ENCODE measurements around the gene FADS2.
A peak's percentile ranks its signal among the peaks of the same experiment; 100 is the strongest.

Gene FADS2

GRCh38 chr11:61827571-61828378 lies at the start of gene FADS2:
TSS of gene FADS2 (plus strand) at chr11:61828300. CDS start at chr11:61828391, 91 bp downstream.
- DNase-seq = peak; percentile 85

DNA sequence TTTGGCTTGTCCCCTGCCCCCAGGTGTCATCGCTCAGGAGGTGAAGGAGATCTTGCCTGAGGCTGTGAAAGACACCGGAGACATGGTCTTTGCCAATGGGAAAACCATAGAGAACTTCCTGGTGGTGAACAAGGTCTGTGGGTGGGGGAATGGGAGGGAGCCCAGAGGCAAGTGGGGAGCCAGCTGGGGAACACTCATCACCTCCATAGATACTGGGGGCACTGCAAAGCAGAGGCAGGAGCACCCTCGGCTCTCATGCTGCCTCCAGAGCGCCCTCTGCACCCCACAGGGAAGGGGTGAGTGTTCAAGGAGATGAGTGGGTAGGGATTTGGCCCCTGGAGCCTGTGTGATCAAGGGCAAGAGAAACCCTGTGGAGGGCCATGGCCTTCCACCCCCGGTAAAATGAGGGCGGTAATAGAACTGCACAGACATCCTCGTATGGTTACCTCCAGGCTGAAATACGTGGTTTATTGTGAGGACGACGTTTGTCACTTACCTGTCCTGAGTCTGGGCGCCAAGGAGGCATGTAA lies 49.7 kb upstream of the FADS2 start:
- no peak for DNase-seq

GRCh38 chr11:61778920-61779650 lies 49.0 kb upstream of the FADS2 start:
- DNase-seq = no peak

GRCh38 chr11:61779666-61780525 lies 48.2 kb upstream of the FADS2 start:
- DNase-seq = no peak

DNA sequence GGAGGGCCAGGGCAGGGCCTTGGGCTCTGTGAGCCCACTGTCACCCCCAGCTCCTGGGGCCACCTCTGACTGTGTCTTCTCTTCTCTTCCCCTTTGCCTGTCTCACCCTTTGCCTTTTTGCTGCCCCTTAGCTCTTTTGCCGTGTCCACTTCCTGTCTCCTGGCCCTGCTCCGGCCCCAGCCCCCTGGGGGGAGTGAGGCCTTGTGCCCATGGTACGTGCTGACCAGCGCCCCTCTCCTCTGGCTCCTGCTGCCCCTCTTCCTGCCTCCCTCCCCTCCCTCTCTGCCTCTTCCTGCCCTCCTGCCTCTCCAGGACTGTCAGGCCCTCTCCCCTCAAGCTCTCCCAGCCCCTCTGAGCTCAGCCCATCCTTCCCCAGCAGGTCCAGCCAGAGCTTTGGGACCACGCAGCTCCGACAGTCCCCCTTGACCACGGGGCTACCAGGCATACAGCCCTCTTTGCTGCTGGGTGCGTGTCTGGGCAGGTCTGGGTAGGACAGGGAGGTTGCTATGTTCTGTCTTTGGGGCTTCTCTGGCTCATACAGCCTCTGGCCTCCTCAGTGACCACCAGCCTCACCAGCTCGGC lies 47.4 kb upstream of the FADS2 start:
- DNase-seq = no peak

GRCh38 chr11:61781585-61781984 lies 46.5 kb upstream of the FADS2 start:
- no peak for DNase-seq

GRCh38 chr11:61782299-61782698 lies 45.8 kb upstream of the FADS2 start:
- DNase-seq = no peak

- DNase-seq = no peak
These were observed 45.3 kb upstream of the FADS2 start for GRCh38 chr11:61782841-61783240.

DNA sequence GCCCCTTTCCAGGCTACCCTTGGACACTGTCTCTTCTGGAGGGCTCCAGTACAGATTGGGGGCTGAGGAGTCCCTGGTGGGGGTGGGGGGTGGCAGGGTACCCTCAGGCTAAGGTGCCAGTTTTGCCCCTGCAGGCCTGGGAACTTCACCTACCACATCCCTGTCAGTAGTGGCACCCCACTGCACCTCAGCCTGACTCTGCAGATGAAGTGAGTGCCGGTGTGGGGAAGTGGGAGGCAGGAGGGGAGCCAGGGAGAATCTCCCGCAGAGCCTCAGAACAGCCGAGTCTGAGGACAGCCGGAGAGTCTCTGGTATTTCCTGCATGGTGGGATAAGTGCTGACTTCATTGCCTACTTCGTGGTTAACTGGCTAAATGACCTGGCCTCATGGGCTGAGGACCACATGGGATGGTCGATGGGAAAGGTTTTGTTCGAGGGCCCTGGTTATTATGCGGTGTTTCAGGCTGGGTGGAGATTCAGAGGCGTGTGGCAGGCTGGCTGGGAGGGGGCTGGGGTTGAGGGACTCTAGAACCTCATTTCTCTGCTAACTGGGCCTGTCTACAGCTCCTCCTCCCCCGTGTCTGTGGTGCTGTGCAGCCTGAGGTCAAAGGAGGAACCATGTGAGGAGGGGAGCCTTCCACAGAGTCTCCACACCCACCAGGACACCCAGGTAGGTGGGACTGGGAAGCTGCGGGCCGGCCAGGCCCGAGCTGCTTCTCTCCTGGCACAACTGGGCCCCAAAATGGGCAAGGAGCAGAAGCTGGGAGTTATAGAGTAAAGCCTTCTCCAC lies 44.2 kb upstream of the FADS2 start:
- no peak for DNase-seq

DNA sequence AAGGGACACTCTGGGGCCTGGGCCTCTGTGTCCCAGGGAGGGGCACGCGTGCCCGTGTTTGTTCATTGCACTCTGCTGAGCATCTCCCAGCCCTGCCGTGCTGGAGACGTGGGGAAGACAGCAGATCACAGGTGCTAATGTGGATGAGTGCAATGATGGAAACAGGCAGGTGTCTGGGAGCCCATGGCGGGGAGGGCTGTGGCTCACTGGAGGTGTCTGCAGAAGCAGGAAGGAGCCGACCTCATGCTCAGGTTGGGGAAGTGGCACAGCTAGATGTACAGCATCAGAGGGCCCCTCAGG lies 43.6 kb upstream of the FADS2 start:
- no peak for DNase-seq

- DNase-seq = no peak
These were observed 42.2 kb upstream of the FADS2 start for GRCh38 chr11:61785837-61786402.

- DNase-seq = no peak
These were observed 40.1 kb upstream of the FADS2 start for GRCh38 chr11:61787928-61788491.

DNA sequence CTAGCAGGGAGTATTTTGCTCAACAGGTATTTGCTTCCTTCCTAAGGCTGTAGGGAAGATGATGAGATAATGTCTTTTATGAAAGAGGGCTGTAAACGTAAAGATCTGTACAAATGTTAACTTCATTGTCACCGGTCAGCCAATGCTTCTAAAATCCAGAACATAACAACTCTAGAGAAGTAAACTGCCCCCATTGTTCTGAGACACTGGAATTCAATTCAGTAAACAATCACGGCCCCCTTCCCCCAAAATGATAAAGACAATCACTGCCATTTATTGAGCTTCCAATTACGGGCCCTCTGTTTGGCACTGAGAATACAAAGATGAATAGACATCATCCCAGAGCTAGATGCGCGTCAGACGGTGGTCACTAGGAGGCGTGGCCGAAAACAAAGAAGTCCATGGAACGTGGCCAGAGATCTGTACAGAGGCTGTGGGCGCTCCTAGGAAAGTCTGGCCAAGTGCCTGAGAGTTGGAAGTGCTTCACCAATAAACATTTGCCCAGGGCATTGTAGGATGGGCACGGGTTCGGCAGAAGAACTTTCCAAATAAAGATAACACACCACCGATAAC lies 36.3 kb upstream of the FADS2 start:
- no peak for DNase-seq

- peak; percentile 97 for DNase-seq
These were observed 35.6 kb upstream of the FADS2 start, which contains the start of the genes FEN1 and TMEM258 for GRCh38 chr11:61792310-61793082. TSS of gene FEN1 (plus strand) at chr11:61792911. CDS start at chr11:61795362, 2,451 bp downstream. TSS of gene TMEM258 (minus strand) at chr11:61792599. CDS start at chr11:61792558, 41 bp downstream.

- DNase-seq = peak; percentile 71
These were observed 34.8 kb upstream of the FADS2 start for GRCh38 chr11:61793083-61793828.

DNA sequence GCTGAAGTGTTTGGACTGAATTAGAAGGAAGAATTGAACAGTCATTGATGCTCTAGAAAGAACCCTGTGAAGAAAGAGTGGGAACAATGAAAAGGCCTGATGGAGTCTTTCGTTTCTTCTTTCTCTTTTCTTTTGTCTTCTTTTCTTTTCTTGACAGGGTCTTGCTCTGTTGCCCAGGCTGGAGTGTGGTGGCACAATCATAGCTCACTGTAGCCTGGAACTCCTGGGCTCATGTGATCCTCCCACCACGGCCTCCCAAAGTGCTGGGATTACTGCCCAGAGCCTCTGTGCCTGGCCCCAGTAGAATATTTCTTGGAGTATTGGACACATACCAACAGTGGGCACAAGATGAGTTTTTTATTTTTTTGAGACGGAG lies 34.3 kb upstream of the FADS2 start:
- no peak for DNase-seq

DNA sequence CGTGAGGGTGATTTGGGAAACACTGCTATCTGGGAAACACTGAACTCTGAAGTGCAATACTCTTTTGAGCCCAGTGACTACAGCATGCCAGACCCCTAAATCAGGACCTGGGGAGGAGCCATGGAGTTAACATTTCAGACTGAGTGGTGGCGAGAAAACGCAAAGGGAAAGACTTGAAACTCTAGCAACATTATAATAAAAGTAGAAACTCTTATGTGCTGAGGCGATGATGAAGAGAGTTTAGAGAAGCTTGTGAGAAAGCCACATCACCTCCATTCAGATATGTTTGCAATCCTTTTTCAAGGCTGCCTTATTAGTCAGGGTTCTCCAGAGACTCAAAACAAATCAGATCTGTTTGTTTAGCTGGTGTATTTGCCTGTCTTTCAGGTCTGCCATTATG lies 33.5 kb upstream of the FADS2 start:
- no peak for DNase-seq

- no peak for DNase-seq
These were observed 32.6 kb upstream of the FADS2 start for GRCh38 chr11:61795459-61795858.

DNA sequence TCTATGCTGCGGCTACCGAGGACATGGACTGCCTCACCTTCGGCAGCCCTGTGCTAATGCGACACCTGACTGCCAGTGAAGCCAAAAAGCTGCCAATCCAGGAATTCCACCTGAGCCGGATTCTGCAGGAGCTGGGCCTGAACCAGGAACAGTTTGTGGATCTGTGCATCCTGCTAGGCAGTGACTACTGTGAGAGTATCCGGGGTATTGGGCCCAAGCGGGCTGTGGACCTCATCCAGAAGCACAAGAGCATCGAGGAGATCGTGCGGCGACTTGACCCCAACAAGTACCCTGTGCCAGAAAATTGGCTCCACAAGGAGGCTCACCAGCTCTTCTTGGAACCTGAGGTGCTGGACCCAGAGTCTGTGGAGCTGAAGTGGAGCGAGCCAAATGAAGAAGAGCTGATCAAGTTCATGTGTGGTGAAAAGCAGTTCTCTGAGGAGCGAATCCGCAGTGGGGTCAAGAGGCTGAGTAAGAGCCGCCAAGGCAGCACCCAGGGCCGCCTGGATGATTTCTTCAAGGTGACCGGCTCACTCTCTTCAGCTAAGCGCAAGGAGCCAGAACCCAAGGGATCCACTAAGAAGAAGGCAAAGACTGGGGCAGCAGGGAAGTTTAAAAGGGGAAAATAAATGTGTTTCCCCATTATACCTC lies 32.1 kb upstream of the FADS2 start:
- DNase-seq = no peak
